Mesenchymal stem cell (in vitro differentiated cells and primary cell): ENCODE measurements around the gene MATCAP1.

ENCODE experiments used
- DNase-seq: peaks from one replicate; pipeline ENCODE4 v3.0.0-alpha.2; 2013
- H2AFZ ChIP-seq: one replicate; pipeline ENCODE4 v1.6.1; 2013; ENCODE audit warnings: low read depth, mild to moderate bottlenecking, control low read depth, inconsistent platforms, low read length, moderate library complexity
- H2AK5ac ChIP-seq: 2 replicates; pipeline ENCODE4 v1.6.1; 2013; ENCODE audit warnings: low read length, moderate library complexity, mild to moderate bottlenecking, inconsistent platforms; ENCODE audit not compliant: severe bottlenecking
- H2BK120ac ChIP-seq: one replicate; pipeline ENCODE4 v1.6.1; 2013; ENCODE audit warnings: low read depth, mild to moderate bottlenecking, inconsistent platforms, low read length, moderate library complexity
- H2BK12ac ChIP-seq, 2 experiments: one replicate each; pipeline ENCODE4 v1.6.1; 2013; ENCODE audit warnings: inconsistent platforms in 2 of 2, low read length in 2 of 2, mild to moderate bottlenecking in 2 of 2, moderate library complexity in 2 of 2, control low read depth in 1 of 2
- H2BK15ac ChIP-seq: one replicate; pipeline ENCODE4 v1.6.1; 2013; ENCODE audit warnings: mild to moderate bottlenecking, low read depth, inconsistent platforms; ENCODE audit not compliant: poor library complexity, severe bottlenecking
- H2BK5ac ChIP-seq: 2 replicates; pipeline ENCODE4 v1.6.1; 2013; ENCODE audit warnings: low read depth, mild to moderate bottlenecking, low read length, control low read depth, inconsistent platforms; ENCODE audit not compliant: poor library complexity, severe bottlenecking
- H3K14ac ChIP-seq, 2 experiments: one replicate each; pipeline ENCODE4 v1.6.1; 2013; ENCODE audit warnings: inconsistent platforms in 2 of 2, low read length in 2 of 2, control low read depth in 1 of 2, mild to moderate bottlenecking in 1 of 2, moderate library complexity in 1 of 2
- H3K18ac ChIP-seq, 2 experiments: one replicate each; pipeline ENCODE4 v1.6.1; 2013; ENCODE audit warnings: inconsistent platforms in 2 of 2, low read length in 2 of 2, control low read depth in 1 of 2, low read depth in 1 of 2, mild to moderate bottlenecking in 1 of 2
- H3K23ac ChIP-seq, 2 experiments: one replicate each; pipeline ENCODE4 v1.6.1; 2013; ENCODE audit warnings: inconsistent platforms in 2 of 2, low read length in 2 of 2, mild to moderate bottlenecking in 2 of 2, moderate library complexity in 2 of 2, control low read depth in 1 of 2
- H3K27ac ChIP-seq: 2 replicates; pipeline ENCODE4 v1.5.1; 2013; ENCODE audit warnings: mild to moderate bottlenecking, moderate library complexity, low read length, control low read depth, inconsistent platforms; ENCODE audit not compliant: poor library complexity, severe bottlenecking
- H3K27me3 ChIP-seq, 2 experiments: 2 replicates each; pipeline versions ENCODE4 v1.6.1 to v1.7.0; 2013; ENCODE audit warnings: low read length in 2 of 2, mild to moderate bottlenecking in 2 of 2, moderate library complexity in 2 of 2, control low read depth in 1 of 2, inconsistent platforms in 1 of 2; ENCODE audit not compliant: control insufficient read depth in 1 of 2, insufficient read depth in 1 of 2
- H3K36me3 ChIP-seq, 2 experiments: 2 replicates each; pipeline versions ENCODE4 v1.6.1 to v1.7.0; 2013; ENCODE audit warnings: low read length in 2 of 2, control low read depth in 1 of 2, inconsistent platforms in 1 of 2, low read depth in 1 of 2, mild to moderate bottlenecking in 1 of 2; ENCODE audit not compliant: insufficient read depth in 2 of 2, control insufficient read depth in 1 of 2
- H3K4ac ChIP-seq, 2 experiments: one replicate each; pipeline ENCODE4 v1.6.1; 2013; ENCODE audit warnings: inconsistent platforms in 2 of 2, low read length in 2 of 2, mild to moderate bottlenecking in 2 of 2, moderate library complexity in 2 of 2, control low read depth in 1 of 2, low read depth in 1 of 2
- H3K4me1 ChIP-seq: 2 replicates; pipeline ENCODE4 v1.6.1; 2013; ENCODE audit warnings: low read depth, low read length, control low read depth; ENCODE audit not compliant: control insufficient read depth, insufficient read depth
- H3K4me2 ChIP-seq: 2 replicates; pipeline ENCODE4 v1.6.1; 2013; ENCODE audit warnings: low read length, mild to moderate bottlenecking, inconsistent platforms; ENCODE audit not compliant: poor library complexity, severe bottlenecking
- H3K4me3 ChIP-seq, 2 experiments: 2 replicates each; pipeline versions ENCODE4 v1.5.1 to v1.7.0; 2013; ENCODE audit warnings: low read length in 2 of 2, mild to moderate bottlenecking in 2 of 2, control low read depth in 1 of 2, low read depth in 1 of 2; ENCODE audit not compliant: insufficient read depth in 1 of 2
- H3K79me1 ChIP-seq: replicated peaks from 2 replicates; pipeline ENCODE4 v1.6.1; 2013; ENCODE audit warnings: mild to moderate bottlenecking, control low read depth, low read length, inconsistent platforms; ENCODE audit not compliant: poor library complexity, severe bottlenecking
- H3K9ac ChIP-seq: 2 replicates; pipeline ENCODE4 v1.7.0; 2013; ENCODE audit warnings: mild to moderate bottlenecking, low read length, moderate library complexity
- H3K9me3 ChIP-seq: 2 replicates; pipeline ENCODE4 v1.7.0; 2013; ENCODE audit warnings: mild to moderate bottlenecking, low read length; ENCODE audit not compliant: control insufficient read depth
- H4K8ac ChIP-seq: one replicate; pipeline ENCODE4 v1.6.1; 2013; ENCODE audit warnings: inconsistent platforms, mild to moderate bottlenecking, low read length, moderate library complexity
- H4K91ac ChIP-seq: one replicate; pipeline ENCODE4 v1.6.1; 2013; ENCODE audit warnings: mild to moderate bottlenecking, low read length, inconsistent platforms
- WGBS: methylation state at CpG from one replicate; pipeline ENCODE4 v1.1.7; 2013; ENCODE audit warnings: mixed read lengths; 5-methylcytosine and 5-hydroxymethylcytosine counted together

The MATCAP1 gene

DNA sequence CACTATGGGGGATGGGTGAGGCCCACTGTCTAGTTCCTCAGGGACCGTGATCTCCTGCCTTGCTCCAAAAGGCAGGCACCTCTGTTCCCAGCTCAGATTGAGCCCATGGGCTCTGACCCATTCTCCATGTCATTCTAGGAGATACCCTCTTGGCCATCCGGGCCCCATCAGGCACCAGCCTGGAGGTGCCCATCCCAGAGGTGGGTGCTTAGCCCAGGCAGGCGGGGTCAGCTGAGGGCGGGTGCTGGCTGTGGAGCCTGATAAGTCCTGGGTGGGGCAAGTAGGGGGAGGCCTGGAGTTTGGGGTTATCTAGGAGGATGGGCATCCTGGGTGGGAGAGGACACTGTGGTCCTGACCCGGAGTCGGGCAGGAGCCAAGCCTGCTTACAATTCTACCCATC, 10.5 kb upstream of the MATCAP1 start:
- Histone ChIP-seq H2AFZ (no peak overlapping the region), H2BK15ac (no peak overlapping the region), H3K27me3 (no peaks in the 10 kb centered on the region), H3K18ac (no peak overlapping the region), H4K91ac (no peak overlapping the region), H3K79me1 (peaks cover 30% of the 10 kb centered on the region), H3K23ac (no peak overlapping the region), H3K9ac (peak overlapping the region; percentile 98), H2BK12ac (no peak overlapping the region), H3K4me2 (no peak overlapping the region), H2BK120ac (no peak overlapping the region), H3K4me3 (peak overlapping the region in 1 of 2 experiments; percentile 99), H3K36me3 (peaks cover 56 to 59% of the 10 kb centered on the region in 2 experiments), H3K9me3 (no peaks in the 10 kb centered on the region), H3K4ac (no peak overlapping the region), H3K27ac (no peak overlapping the region), H2AK5ac (no peak overlapping the region), H3K4me1 (peaks cover 36% of the 10 kb centered on the region), H3K14ac (no peak overlapping the region), H2BK5ac (no peak overlapping the region), H4K8ac (no peak overlapping the region)
- no peak for DNase-seq
- 100% methylated on average over 4 of the region's 6 CpGs for WGBS

DNA sequence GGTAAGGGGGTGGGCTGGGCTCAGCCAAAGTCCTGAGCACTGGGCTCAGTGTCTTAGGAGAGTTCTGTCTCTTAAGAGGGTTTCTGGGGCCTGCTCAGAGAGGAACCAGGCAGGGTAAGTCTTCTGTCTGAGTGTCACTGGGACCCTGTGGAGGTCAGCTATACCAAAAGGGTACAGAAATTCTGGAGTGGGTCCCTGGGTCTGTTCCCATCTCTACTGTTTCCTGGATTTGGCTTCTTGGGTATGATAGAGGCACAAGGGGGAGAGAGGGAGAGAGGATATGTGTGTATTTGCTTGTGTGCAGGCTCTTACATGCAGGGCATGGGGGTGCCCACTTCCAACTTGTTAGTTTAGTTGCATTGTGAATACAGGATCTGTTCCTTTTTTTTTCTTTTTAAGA, 9.8 kb upstream of the MATCAP1 start:
- no peak overlapping the region for H2AFZ ChIP-seq
- no peak overlapping the region for H3K23ac ChIP-seq
- peaks cover 33% of the 10 kb centered on the region for H3K4me1 ChIP-seq
- peak overlapping the region; percentile 25 for H3K4me2 ChIP-seq
- H3K9ac ChIP-seq = peak overlapping the region; percentile 98
- no peak overlapping the region for H3K14ac ChIP-seq
- peak overlapping the region in 1 of 2 experiments; percentile 99 for H3K4me3 ChIP-seq
- no peak overlapping the region for H2BK120ac ChIP-seq
- no peak overlapping the region for H2BK15ac ChIP-seq
- peaks cover 54% of the 10 kb centered on the region in 2 experiments for H3K36me3 ChIP-seq
- no peak overlapping the region for H4K91ac ChIP-seq
- no peak overlapping the region for H4K8ac ChIP-seq
- no peak overlapping the region for H3K4ac ChIP-seq
- no peak overlapping the region for H3K27ac ChIP-seq
- H2BK12ac ChIP-seq = peak overlapping the region in 1 of 2 experiments; percentile 22
- no peak overlapping the region for H2AK5ac ChIP-seq
- peaks cover 28% of the 10 kb centered on the region for H3K79me1 ChIP-seq
- H2BK5ac ChIP-seq = no peak overlapping the region
- no peak overlapping the region for H3K18ac ChIP-seq
- no peaks in the 10 kb centered on the region for H3K27me3 ChIP-seq
- DNase-seq = no peak
- H3K9me3 ChIP-seq = no peaks in the 10 kb centered on the region

DNA sequence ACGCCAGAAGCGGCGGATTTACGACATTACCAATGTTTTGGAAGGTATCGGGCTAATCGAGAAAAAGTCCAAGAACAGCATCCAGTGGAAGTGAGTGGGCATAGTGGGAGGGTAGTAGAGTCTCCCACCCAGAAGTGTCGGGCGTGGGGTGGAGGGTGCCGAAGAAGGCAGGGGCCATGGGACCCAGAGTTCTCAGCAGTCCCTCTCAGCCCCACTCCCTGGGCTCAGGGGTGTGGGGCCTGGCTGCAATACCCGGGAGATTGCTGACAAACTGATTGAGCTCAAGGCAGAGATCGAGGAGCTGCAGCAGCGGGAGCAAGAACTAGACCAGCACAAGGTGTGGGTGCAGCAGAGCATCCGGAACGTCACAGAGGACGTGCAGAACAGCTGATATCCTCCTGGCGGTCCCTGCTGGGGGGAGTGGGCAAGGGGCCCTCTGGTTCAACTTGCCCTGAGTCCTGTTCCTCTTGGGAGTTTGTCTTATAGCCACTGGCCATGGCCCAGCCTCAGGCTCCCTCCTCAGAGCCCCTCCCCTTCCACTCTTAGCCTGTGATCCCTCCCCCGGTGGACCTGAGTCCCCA, 9.1 kb upstream of the MATCAP1 start:
- Histone ChIP-seq H2AK5ac (no peak overlapping the region), H3K9me3 (no peaks in the 10 kb centered on the region), H4K91ac (no peak overlapping the region), H3K23ac (no peak overlapping the region), H3K79me1 (peaks cover 27% of the 10 kb centered on the region), H3K14ac (peak overlapping the region in 1 of 2 experiments; percentile 63), H2BK15ac (no peak overlapping the region), H3K4me2 (peak overlapping the region; percentile 81), H3K4me3 (peak overlapping the region; percentile 97 to 99), H2BK5ac (no peak overlapping the region), H3K4me1 (peaks cover 29% of the 10 kb centered on the region), H3K18ac (peak overlapping the region in 1 of 2 experiments; percentile 61), H3K27me3 (no peaks in the 10 kb centered on the region), H3K4ac (peak overlapping the region; percentile 30 to 62), H3K9ac (peak overlapping the region; percentile 98), H2BK12ac (no peak overlapping the region), H2BK120ac (no peak overlapping the region), H4K8ac (peak overlapping the region; percentile 97), H3K36me3 (peaks cover 47% of the 10 kb centered on the region in 2 experiments), H2AFZ (no peak overlapping the region), H3K27ac (no peak overlapping the region)
- 42% methylated on average over 17 of the region's 17 CpGs for WGBS
- DNase-seq = no peak

DNA sequence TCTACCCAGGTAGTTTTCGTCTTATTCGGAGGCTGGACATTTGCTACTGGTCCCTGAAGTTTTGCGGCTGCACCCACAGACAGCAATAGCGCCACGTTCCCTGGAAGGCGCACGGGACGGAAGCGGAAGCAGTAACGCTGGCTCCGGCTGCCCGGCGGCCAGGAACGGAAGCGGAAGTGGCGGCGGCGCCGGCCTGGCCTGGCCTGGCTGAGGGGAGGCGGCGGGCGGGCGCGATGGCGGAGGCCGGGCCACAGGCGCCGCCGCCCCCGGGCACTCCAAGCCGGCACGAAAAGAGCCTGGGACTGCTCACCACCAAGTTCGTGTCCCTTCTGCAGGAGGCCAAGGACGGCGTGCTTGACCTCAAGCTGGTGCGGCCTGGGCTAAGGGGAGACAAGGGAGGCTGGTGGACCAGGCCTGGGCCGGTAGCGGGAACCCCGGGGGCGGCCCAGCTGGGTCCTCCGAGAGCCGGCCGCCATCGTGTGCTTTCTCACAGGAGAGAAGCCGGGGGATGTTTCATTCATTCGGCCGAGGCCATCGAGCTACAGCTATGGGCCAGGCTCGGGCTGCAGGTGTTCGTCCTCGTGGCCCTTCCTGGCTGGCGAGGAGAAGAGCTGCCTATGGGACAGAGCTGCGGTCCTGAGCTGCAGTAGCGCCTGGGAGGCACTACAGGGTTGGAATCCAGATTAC, 8.4 kb upstream of the MATCAP1 start, which contains the start of gene E2F4:
TSS of gene E2F4 (plus strand) at position 161 of the 687 bp plus-strand sequence. CDS start at position 234, 73 bp downstream.
- Histone ChIP-seq H2BK15ac (no peak within 1 kb of the TSS), H3K9me3 (no peaks in the 10 kb centered on the region), H3K36me3 (peaks cover 40% of the 10 kb centered on the region in 2 experiments), H4K91ac (peak within 1 kb of the TSS; percentile 1), H3K27ac (no peak within 1 kb of the TSS), H3K18ac (peak within 1 kb of the TSS; percentile 89 to 95), H2BK120ac (no peak within 1 kb of the TSS), H3K4me2 (peak within 1 kb of the TSS; percentile 81), H3K9ac (peak within 1 kb of the TSS; percentile 98), H3K4me3 (peak within 1 kb of the TSS; percentile 97 to 99), H3K4ac (peak within 1 kb of the TSS; percentile 62 to 88), H3K79me1 (peaks cover 24% of the 10 kb centered on the region), H3K23ac (no peak within 1 kb of the TSS), H2BK12ac (no peak within 1 kb of the TSS), H2AFZ (peak within 1 kb of the TSS; percentile 81), H3K14ac (peak within 1 kb of the TSS in 1 of 2 experiments; percentile 89), H3K4me1 (peaks cover 26% of the 10 kb centered on the region), H2BK5ac (no peak within 1 kb of the TSS), H3K27me3 (no peaks in the 10 kb centered on the region), H4K8ac (peak within 1 kb of the TSS; percentile 97), H2AK5ac (no peak within 1 kb of the TSS)
- WGBS = under 1% methylated on average over 54 of the region's 54 CpGs
- peak; percentile 93 for DNase-seq
